H9 (cell line): ENCODE measurements around the gene SLC39A8. TPM values are rescaled to one million over a fixed set of nuclear protein-coding genes. Genes with fewer than 3 reads are reported as not detected.

Experiments used
- DNase-seq: peaks from one replicate; pipeline ENCODE4 v3.0.0-alpha.2; 2017
- H2AFZ ChIP-seq: one replicate; pipeline ENCODE4 v1.6.1; 2013; ENCODE audit warnings: mild to moderate bottlenecking, low read length, control low read depth, moderate library complexity
- H2AK5ac ChIP-seq: 2 replicates; pipeline ENCODE4 v1.6.1; 2013; ENCODE audit warnings: low read length, control low read depth, mixed read lengths; ENCODE audit not compliant: insufficient read length
- H2BK120ac ChIP-seq: one replicate; pipeline ENCODE4 v1.6.1; 2013; ENCODE audit warnings: low read depth, mild to moderate bottlenecking, low read length, control low read depth, inconsistent platforms; ENCODE audit not compliant: poor library complexity, severe bottlenecking
- H2BK12ac ChIP-seq: 2 replicates; pipeline ENCODE4 v1.6.1; 2013; ENCODE audit warnings: low read length, control low read depth, mixed read lengths, low read depth; ENCODE audit not compliant: insufficient read length
- H2BK15ac ChIP-seq: 2 replicates; pipeline ENCODE4 v1.6.1; 2013; ENCODE audit warnings: low read depth, low read length, control low read depth
- H2BK20ac ChIP-seq: one replicate; pipeline ENCODE4 v1.6.1; 2013; ENCODE audit warnings: low read depth, mild to moderate bottlenecking, low read length, control low read depth, inconsistent platforms; ENCODE audit not compliant: poor library complexity, severe bottlenecking
- H2BK5ac ChIP-seq: 2 replicates; pipeline ENCODE4 v1.6.1; 2013; ENCODE audit warnings: low read length, control low read depth, mixed read lengths; ENCODE audit not compliant: insufficient read length
- H3K14ac ChIP-seq: 2 replicates; pipeline ENCODE4 v1.6.1; 2013; ENCODE audit warnings: low read length, control low read depth; ENCODE audit not compliant: insufficient read depth
- H3K18ac ChIP-seq: 2 replicates; pipeline ENCODE4 v1.6.1; 2013; ENCODE audit warnings: low read depth, mild to moderate bottlenecking, mixed read lengths, low read length, control low read depth; ENCODE audit not compliant: insufficient read length
- H3K23ac ChIP-seq: 2 replicates; pipeline ENCODE4 v1.6.1; 2013; ENCODE audit warnings: low read length, control low read depth, mixed read lengths, low read depth; ENCODE audit not compliant: insufficient read length
- H3K23me2 ChIP-seq: 2 replicates; pipeline ENCODE4 v1.6.1; 2013; ENCODE audit warnings: low read depth, mild to moderate bottlenecking, mixed read lengths, low read length, control low read depth; ENCODE audit not compliant: insufficient read length, poor library complexity, severe bottlenecking
- H3K27ac ChIP-seq: 2 replicates; pipeline ENCODE4 v1.5.1; 2013; ENCODE audit warnings: low read length, control low read depth, mixed read lengths, low read depth; ENCODE audit not compliant: insufficient read length
- H3K27me3 ChIP-seq: 2 replicates; pipeline ENCODE4 v1.6.1; 2013; ENCODE audit warnings: low read length, control low read depth, inconsistent platforms; ENCODE audit not compliant: insufficient read depth
- H3K4ac ChIP-seq: 2 replicates; pipeline ENCODE4 v1.6.1; 2013; ENCODE audit warnings: low read depth, mild to moderate bottlenecking, control low read depth, inconsistent platforms, low read length, moderate library complexity
- H3K4me1 ChIP-seq: 2 replicates; pipeline ENCODE4 v1.6.1; 2013; ENCODE audit warnings: low read length, control low read depth, inconsistent platforms; ENCODE audit not compliant: insufficient read depth
- H3K4me2 ChIP-seq: 2 replicates; pipeline ENCODE4 v1.6.1; 2013; ENCODE audit warnings: low read length, control low read depth, mixed read lengths; ENCODE audit not compliant: insufficient read length, insufficient read depth
- H3K56ac ChIP-seq: 2 replicates; pipeline ENCODE4 v1.6.1; 2013; ENCODE audit warnings: low read depth, mild to moderate bottlenecking, mixed read lengths, low read length, control low read depth; ENCODE audit not compliant: insufficient read length
- H3K79me1 ChIP-seq: 2 replicates; pipeline ENCODE4 v1.6.1; 2013; ENCODE audit warnings: low read depth, mild to moderate bottlenecking, moderate library complexity, low read length, control low read depth, inconsistent platforms; ENCODE audit not compliant: insufficient read depth, poor library complexity, severe bottlenecking
- H3K79me2 ChIP-seq: 2 replicates; pipeline ENCODE4 v1.6.1; 2013; ENCODE audit warnings: low read length, control low read depth, inconsistent platforms; ENCODE audit not compliant: insufficient read depth
- H3K9ac ChIP-seq: 2 replicates; pipeline ENCODE4 v1.6.1; 2013; ENCODE audit warnings: low read length, control low read depth, mixed read lengths; ENCODE audit not compliant: insufficient read length; ENCODE audit errors: extremely low read depth
- H3K9me3 ChIP-seq: one replicate; pipeline ENCODE4 v1.6.1; 2013; ENCODE audit warnings: low read depth, low read length, inconsistent platforms; ENCODE audit not compliant: control insufficient read depth
- H3T11ph ChIP-seq: one replicate; pipeline ENCODE4 v1.6.1; 2013; ENCODE audit warnings: mild to moderate bottlenecking, low read length, control low read depth, inconsistent platforms
- H4K20me1 ChIP-seq: one replicate; pipeline ENCODE4 v1.6.1; 2013; ENCODE audit not compliant: control insufficient read depth, insufficient read length, insufficient read depth
- H4K5ac ChIP-seq: 2 replicates; pipeline ENCODE4 v1.6.1; 2013; ENCODE audit warnings: low read depth, mild to moderate bottlenecking, mixed read lengths, low read length, control low read depth; ENCODE audit not compliant: insufficient read length
- H4K8ac ChIP-seq: replicated peaks from 2 replicates; pipeline ENCODE4 v1.6.1; 2013; ENCODE audit warnings: low read length, control low read depth, mixed read lengths, low read depth; ENCODE audit not compliant: insufficient read length
- H4K91ac ChIP-seq: 2 replicates; pipeline ENCODE4 v1.6.1; 2013; ENCODE audit warnings: low read depth, mild to moderate bottlenecking, moderate library complexity, mixed read lengths, low read length, control low read depth; ENCODE audit not compliant: insufficient read length
- H3K27ac Mint-ChIP-seq, 3 experiments: 2 replicates in 2 of 3; 3 replicates in 1 of 3; pipeline ENCODE4 v1.8.0; 2020 to 2021; ENCODE audit warnings: mixed read lengths in 3 of 3, mild to moderate bottlenecking in 1 of 3, moderate library complexity in 1 of 3
- H3K27me3 Mint-ChIP-seq: 2 replicates; pipeline ENCODE4 v1.8.0; 2021; ENCODE audit warnings: low read depth, mild to moderate bottlenecking, moderate library complexity, mixed read lengths
- H3K36me3 Mint-ChIP-seq, 3 experiments: 2 replicates in 2 of 3; 3 replicates in 1 of 3; pipeline ENCODE4 v1.8.0; 2020 to 2021; ENCODE audit warnings: low read depth in 3 of 3, mixed read lengths in 3 of 3; ENCODE audit not compliant: insufficient read depth in 1 of 3
- H3K4me1 Mint-ChIP-seq, 2 experiments: 2 replicates each; pipeline ENCODE4 v1.8.0; 2020; ENCODE audit warnings: mixed read lengths in 2 of 2
- H3K4me3 Mint-ChIP-seq, 2 experiments: 2 replicates in 1 of 2; 3 replicates in 1 of 2; pipeline ENCODE4 v1.8.0; 2020 to 2021; ENCODE audit warnings: mild to moderate bottlenecking in 2 of 2, mixed read lengths in 2 of 2, moderate library complexity in 1 of 2
- H3K9me3 Mint-ChIP-seq, 2 experiments: 2 replicates in 1 of 2; 3 replicates in 1 of 2; pipeline ENCODE4 v1.8.0; 2020; ENCODE audit warnings: mild to moderate bottlenecking in 2 of 2, mixed read lengths in 2 of 2, moderate library complexity in 1 of 2
- WGBS: extraction: QIAGEN DNeasy Blood & Tissue Kit; methylation state at CpG from one replicate; pipeline ENCODE4 v1.1.7; 2013; ENCODE audit warnings: missing lambda C conversion rate, low lambda C conversion rate, mixed read lengths; ENCODE audit not compliant: insufficient read length; ENCODE audit errors: extremely low coverage; 5-methylcytosine and 5-hydroxymethylcytosine counted together
- total RNA-seq: library from RNA; stranded (reverse); gene quantifications from 2 replicates; pipeline ENCODE4 v1.2.1, GENCODE V29; 2021
- TF ChIP-seq, protein P1 (sequence below): fragments of 200-600 bp; sonication (generic); conservative IDR thresholded peaks from 3 replicates; pipeline ENCODE4 v1.8.0; 2021; ENCODE audit warnings: antibody characterized with exemption, mild to moderate bottlenecking

The SLC39A8 gene
- total RNA-seq, 1 experiment from 2014 or later = 11.0 TPM

DNA sequence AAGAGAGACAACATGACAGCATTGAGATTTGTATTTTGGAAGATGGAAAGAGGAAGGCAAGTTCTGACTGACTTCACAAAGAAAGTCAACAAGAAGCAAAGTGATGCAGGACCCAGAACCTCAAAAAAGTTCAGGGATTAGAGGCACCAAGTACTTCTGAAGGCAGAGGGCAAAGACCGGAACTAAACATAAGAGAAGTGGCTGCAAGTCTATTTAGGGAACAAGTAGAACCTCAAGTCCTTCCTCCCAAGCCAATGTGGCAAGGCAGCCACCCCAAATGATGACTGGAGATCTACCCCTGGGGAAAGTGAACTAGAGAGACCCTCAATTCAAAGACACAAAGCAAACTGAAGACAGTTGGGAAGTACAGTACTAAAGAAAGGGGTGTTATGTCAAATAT, 46.6 kb downstream of the SLC39A8 start:
- DNase-seq = no peak
- Histone ChIP-seq H3T11ph (no peak overlapping the region), H2BK120ac (no peak overlapping the region), H2AFZ (no peak overlapping the region), H3K79me2 (no peaks in the 10 kb centered on the region), H3K23me2 (no peaks in the 10 kb centered on the region), H3K27ac (no peak overlapping the region), H3K9me3 (no peaks in the 10 kb centered on the region), H2BK15ac (no peak overlapping the region), H2AK5ac (no peak overlapping the region), H3K23ac (no peak overlapping the region), H3K79me1 (no peaks in the 10 kb centered on the region), H3K4me1 (peaks cover 7% of the 10 kb centered on the region; the same call in 1 of the 2 replicates), H4K91ac (no peak overlapping the region), H2BK12ac (no peak overlapping the region), H3K14ac (no peak overlapping the region), H3K56ac (no peak overlapping the region), H4K8ac (no peak overlapping the region), H4K20me1 (no peaks in the 10 kb centered on the region), H2BK20ac (no peak overlapping the region), H3K9ac (no peak overlapping the region), H3K4me2 (no peak overlapping the region), H3K18ac (no peak overlapping the region), H3K27me3 (no peaks in the 10 kb centered on the region), H3K4ac (no peak overlapping the region), H2BK5ac (no peak overlapping the region), H4K5ac (no peak overlapping the region)
- Mint-ChIP-seq H3K4me1 (peaks cover 12 to 16% of the 10 kb centered on the region in 2 experiments), H3K27ac (peak overlapping the region in 1 of 3 experiments; percentile 16; a peak in 1 of 7 replicates), H3K36me3 (no peaks in the 10 kb centered on the region), H3K4me3 (no peak overlapping the region; a peak in 1 of 5 replicates), H3K27me3 (no peaks in the 10 kb centered on the region), H3K9me3 (no peaks in the 10 kb centered on the region)
- no CpG with 5 or more reads among the region's 1 CpG for WGBS
- TF ChIP-seq, protein P1, sequence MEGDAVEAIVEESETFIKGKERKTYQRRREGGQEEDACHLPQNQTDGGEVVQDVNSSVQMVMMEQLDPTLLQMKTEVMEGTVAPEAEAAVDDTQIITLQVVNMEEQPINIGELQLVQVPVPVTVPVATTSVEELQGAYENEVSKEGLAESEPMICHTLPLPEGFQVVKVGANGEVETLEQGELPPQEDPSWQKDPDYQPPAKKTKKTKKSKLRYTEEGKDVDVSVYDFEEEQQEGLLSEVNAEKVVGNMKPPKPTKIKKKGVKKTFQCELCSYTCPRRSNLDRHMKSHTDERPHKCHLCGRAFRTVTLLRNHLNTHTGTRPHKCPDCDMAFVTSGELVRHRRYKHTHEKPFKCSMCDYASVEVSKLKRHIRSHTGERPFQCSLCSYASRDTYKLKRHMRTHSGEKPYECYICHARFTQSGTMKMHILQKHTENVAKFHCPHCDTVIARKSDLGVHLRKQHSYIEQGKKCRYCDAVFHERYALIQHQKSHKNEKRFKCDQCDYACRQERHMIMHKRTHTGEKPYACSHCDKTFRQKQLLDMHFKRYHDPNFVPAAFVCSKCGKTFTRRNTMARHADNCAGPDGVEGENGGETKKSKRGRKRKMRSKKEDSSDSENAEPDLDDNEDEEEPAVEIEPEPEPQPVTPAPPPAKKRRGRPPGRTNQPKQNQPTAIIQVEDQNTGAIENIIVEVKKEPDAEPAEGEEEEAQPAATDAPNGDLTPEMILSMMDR = no peak
